GM19328 (cell line): ENCODE results near the gene PTPDC1.
"Not testable (repeated sequence)": the region's sequence is repeated elsewhere in the genome, so short reads cannot be mapped to it uniquely, and the experiment has no call there.

Source experiments
- ATAC-seq: cut with Tn5 transposase; IDR thresholded peaks from one replicate; pipeline ENCODE4 v1.9.1; 2021; ENCODE audit warnings: mild to moderate bottlenecking, moderate library complexity; ENCODE audit not compliant: unreplicated experiment

PTPDC1 gene

GRCh38 chr9:94094219-94095145 lies 10.2 kb downstream of the PTPDC1 start:
- ATAC-seq: not testable (repeated sequence)

- ATAC-seq: no peak
Observed at GRCh38 chr9:94096819-94097577, 12.7 kb downstream of the PTPDC1 start.

- ATAC-seq: no peak
Observed at GRCh38 chr9:94097788-94098414, 13.6 kb downstream of the PTPDC1 start.

- no peak for ATAC-seq
Observed at GRCh38 chr9:94100152-94100879, 16.1 kb downstream of the PTPDC1 start.

- ATAC-seq: no peak
Observed at GRCh38 chr9:94101162-94101853, 17.0 kb downstream of the PTPDC1 start.

GRCh38 chr9:94108584-94108983 lies 24.3 kb downstream of the PTPDC1 start:
- no peak for ATAC-seq

GRCh38 chr9:94110821-94111252 lies 26.6 kb downstream of the PTPDC1 start:
- ATAC-seq: no peak

GRCh38 chr9:94111446-94111845 lies 27.2 kb downstream of the PTPDC1 start:
- ATAC-seq: no peak

- ATAC-seq: no peak
Observed at GRCh38 chr9:94112716-94113465, 28.6 kb downstream of the PTPDC1 start.

GRCh38 chr9:94120088-94120487 lies 35.8 kb downstream of the PTPDC1 start:
- not testable (repeated sequence) for ATAC-seq

- ATAC-seq: no peak
Observed at GRCh38 chr9:94120854-94121376, 36.7 kb downstream of the PTPDC1 start.

GRCh38 chr9:94126844-94127243 lies 42.6 kb downstream of the PTPDC1 start:
- ATAC-seq: no peak

GRCh38 chr9:94127806-94128205 lies 43.5 kb downstream of the PTPDC1 start:
- ATAC-seq: no peak

- ATAC-seq: no peak
Observed at GRCh38 chr9:94128580-94128979, 44.3 kb downstream of the PTPDC1 start.

GRCh38 chr9:94134629-94135028 lies 50.4 kb downstream of the PTPDC1 start:
- no peak for ATAC-seq

- no peak for ATAC-seq
Observed at GRCh38 chr9:94135222-94135621, 51.0 kb downstream of the PTPDC1 start.

- ATAC-seq: no peak
Observed at GRCh38 chr9:94139672-94140417, 55.6 kb downstream of the PTPDC1 start.

GRCh38 chr9:94140418-94140780 lies 56.1 kb downstream of the PTPDC1 start:
- ATAC-seq: no peak
